Suprapubic skin (tissue), 4 donors: ENCODE results near the gene SERGEF.

ENCODE experiments used
- EP300 ChIP-seq: sonication (generic); formaldehyde crosslinking; IDR thresholded peaks from one replicate; pipeline ENCODE4 v1.6.1; 2017; ENCODE audit warnings: antibody characterized with exemption
- POLR2A ChIP-seq, 2 donors: fragments of 450-650 bp; IDR thresholded peaks; one replicate each; pipeline ENCODE4 v1.6.1; 2017; ENCODE audit warnings: antibody characterized with exemption in 2 of 2, mild to moderate bottlenecking in 2 of 2, moderate library complexity in 2 of 2
- POLR2AphosphoS5 ChIP-seq, 3 donors: sonication (generic); formaldehyde crosslinking; IDR thresholded peaks; one replicate each; pipeline ENCODE4 v1.6.1; 2017; ENCODE audit warnings: antibody characterized with exemption in 3 of 3
- TF ChIP-seq, protein P1 (sequence below), 2 donors: fragments of 200-600 bp in 1 of 2; fragments of 450-650 bp in 1 of 2; sonication (generic) in 1 of 2; IDR thresholded peaks; one replicate each; pipeline ENCODE4 v1.5.1; 2016 to 2019; ENCODE audit warnings: antibody characterized with exemption in 2 of 2, mild to moderate bottlenecking in 1 of 2, moderate library complexity in 1 of 2

- TF ChIP-seq, protein P1, sequence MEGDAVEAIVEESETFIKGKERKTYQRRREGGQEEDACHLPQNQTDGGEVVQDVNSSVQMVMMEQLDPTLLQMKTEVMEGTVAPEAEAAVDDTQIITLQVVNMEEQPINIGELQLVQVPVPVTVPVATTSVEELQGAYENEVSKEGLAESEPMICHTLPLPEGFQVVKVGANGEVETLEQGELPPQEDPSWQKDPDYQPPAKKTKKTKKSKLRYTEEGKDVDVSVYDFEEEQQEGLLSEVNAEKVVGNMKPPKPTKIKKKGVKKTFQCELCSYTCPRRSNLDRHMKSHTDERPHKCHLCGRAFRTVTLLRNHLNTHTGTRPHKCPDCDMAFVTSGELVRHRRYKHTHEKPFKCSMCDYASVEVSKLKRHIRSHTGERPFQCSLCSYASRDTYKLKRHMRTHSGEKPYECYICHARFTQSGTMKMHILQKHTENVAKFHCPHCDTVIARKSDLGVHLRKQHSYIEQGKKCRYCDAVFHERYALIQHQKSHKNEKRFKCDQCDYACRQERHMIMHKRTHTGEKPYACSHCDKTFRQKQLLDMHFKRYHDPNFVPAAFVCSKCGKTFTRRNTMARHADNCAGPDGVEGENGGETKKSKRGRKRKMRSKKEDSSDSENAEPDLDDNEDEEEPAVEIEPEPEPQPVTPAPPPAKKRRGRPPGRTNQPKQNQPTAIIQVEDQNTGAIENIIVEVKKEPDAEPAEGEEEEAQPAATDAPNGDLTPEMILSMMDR (IDR thresholded peaks at IDR 0.05): no peak
- no peak for TF ChIP-seq POLR2A (IDR thresholded peaks at IDR 0.05)
- no peak for TF ChIP-seq EP300
- no peak for TF ChIP-seq POLR2AphosphoS5 (IDR thresholded peaks at IDR 0.05)
These were observed 89.6 kb downstream of the SERGEF start for GRCh38 chr11:17923217-17923616.
